COLO668 (cell line): ENCODE data around the gene EXD3.

Experiments used
- DNase-seq: peaks from one replicate; lab custom pipeline; 2025; ENCODE audit not compliant: unreplicated experiment; lab: John Stamatoyannopoulos, UW

Gene EXD3

DNA sequence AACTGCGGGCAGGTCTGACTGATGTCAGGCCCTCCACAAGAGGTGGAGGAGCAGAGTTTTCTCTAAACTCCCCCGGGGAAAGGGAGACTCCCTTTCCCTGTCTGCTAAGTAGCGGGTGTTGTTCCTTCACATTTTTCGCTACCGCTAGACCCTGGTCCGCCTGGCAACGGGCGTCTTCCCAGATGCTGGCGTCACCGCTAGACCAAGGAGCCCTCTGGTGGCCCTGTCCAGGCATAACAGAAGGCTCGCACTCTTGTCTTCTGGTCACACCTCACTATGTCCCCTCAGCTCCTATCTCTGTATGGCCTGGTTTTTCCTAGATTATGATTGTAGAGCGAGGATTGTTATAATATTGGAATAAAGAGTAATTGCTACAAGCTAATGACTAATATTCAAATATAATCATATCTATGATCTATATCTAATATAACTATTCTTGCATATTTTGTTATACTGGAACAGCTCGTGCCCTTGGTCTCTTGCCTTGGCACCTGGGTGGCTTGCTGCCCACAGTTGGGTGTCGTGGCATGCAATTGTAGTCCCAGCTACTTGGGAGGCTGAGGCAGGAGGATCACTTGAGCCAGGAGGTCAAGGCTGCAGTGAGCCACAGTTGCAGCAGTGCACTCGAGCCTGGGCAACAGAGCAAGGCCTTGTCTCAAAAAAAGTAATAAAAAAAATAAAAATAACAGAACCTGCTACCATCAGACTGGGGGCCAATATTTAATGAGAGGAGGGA lies 160.6 kb downstream of the EXD3 start:
- peak; percentile 16 for DNase-seq
